Measurements from ENCODE around the gene EEPD1. TPM values are rescaled to one million over a fixed set of nuclear protein-coding genes. Genes with fewer than 3 reads are reported as not detected.
"Not testable (repeated sequence)": the region's sequence is repeated elsewhere in the genome, so short reads cannot be mapped to it uniquely, and the experiment has no call there.

The EEPD1 gene
- polyA plus RNA-seq, 2 of the 4 experiments (the other 2 are of a cell fraction), result 16.0 to 24.3 TPM

GRCh38 chr7:36238138-36238537 lies 85.1 kb downstream of the EEPD1 start:
- no peak for FAIRE-seq
- H3K4me3 ChIP-seq, result no peak overlapping the region
- 90% methylated on average over 2 of the region's 2 CpGs for WGBS (ENCODE audit: missing lambda C conversion rate)
- no peak for TF ChIP-seq BCL3 (IDR thresholded peaks at IDR 0.05)
- no peak for TF ChIP-seq E2F6 (IDR thresholded peaks at IDR 0.05; ENCODE audit: borderline replicate concordance, low read depth)
- TF ChIP-seq NPAS2 (CRISPR knock-in tag; IDR thresholded peaks at IDR 0.05; ENCODE audit: borderline replicate concordance), result no peak
- TF ChIP-seq, protein P1, sequence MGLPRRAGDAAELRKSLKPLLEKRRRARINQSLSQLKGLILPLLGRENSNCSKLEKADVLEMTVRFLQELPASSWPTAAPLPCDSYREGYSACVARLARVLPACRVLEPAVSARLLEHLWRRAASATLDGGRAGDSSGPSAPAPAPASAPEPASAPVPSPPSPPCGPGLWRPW (IDR thresholded peaks at IDR 0.05), result no peak
- TF ChIP-seq JUN (IDR thresholded peaks at IDR 0.05), result no peak
- TF ChIP-seq NR3C1 (IDR thresholded peaks at IDR 0.05), result no peak
- ChIA-PET POLR2A (no interaction called here), CTCF (no interaction called here)
- no peak overlapping the region for H3K27ac ChIP-seq
- no peaks in the 10 kb centered on the region for H3K9me3 ChIP-seq
- ATAC-seq, result no peak
- DNase-seq (ENCODE audit: low read depth in 1 of 2, low spot score in 1 of 2), result no peak
- no peak overlapping the region for H3K4me2 ChIP-seq
- H3K4me1 ChIP-seq, result peaks cover 3% of the 10 kb centered on the region

GRCh38 chr7:36243356-36243755 lies 90.3 kb downstream of the EEPD1 start:
- WGBS (ENCODE audit: missing lambda C conversion rate), result 90% methylated on average over 3 of the region's 3 CpGs
- CTCF ChIA-PET, FAIRE-seq: not testable (repeated sequence)

GRCh38 chr7:36244001-36244400 lies 90.9 kb downstream of the EEPD1 start:
- H3K4me1 ChIP-seq; DNase-seq (ENCODE audit: low read depth in 1 of 2, low spot score in 1 of 2); H3K27ac ChIP-seq; POLR2A ChIA-PET; H3K9me3 ChIP-seq; ATAC-seq; H3K4me2 ChIP-seq; FAIRE-seq; CTCF ChIA-PET; H3K4me3 ChIP-seq: not testable (repeated sequence)
- WGBS (ENCODE audit: missing lambda C conversion rate), result 95% methylated on average over 1 of the region's 1 CpG

More at GRCh38 chr7:36243356-36243755, 90.3 kb downstream of the EEPD1 start:
- H3K4me3 ChIP-seq; H3K4me1 ChIP-seq; H3K9me3 ChIP-seq; H3K27ac ChIP-seq; POLR2A ChIA-PET; H3K4me2 ChIP-seq; ATAC-seq; DNase-seq (ENCODE audit: low read depth in 1 of 2, low spot score in 1 of 2): not testable (repeated sequence)

DNA sequence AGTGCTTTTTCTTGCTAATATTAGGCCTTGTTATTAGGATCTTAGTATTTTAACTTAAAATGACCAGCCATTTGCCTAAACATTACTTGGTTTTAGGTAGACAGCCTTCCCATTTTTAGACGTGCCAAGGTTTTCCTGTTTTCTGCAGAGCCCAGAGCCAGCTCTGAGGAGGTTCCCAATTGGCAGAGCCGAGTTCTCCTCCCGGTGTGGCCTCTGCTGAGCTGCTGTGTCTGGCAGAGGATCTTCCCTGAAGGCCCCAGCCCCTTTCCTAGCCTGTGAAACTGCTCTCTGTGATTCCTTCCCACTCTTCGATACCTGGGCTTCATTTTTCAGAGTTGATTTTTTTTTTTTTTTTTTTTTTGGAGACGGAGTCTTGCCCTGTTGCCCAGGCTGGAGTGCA lies 91.4 kb downstream of the EEPD1 start:
- no peaks in the 10 kb centered on the region for H3K4me1 ChIP-seq
- WGBS (ENCODE audit: missing lambda C conversion rate), result 90% methylated on average over 5 of the region's 5 CpGs
- ATAC-seq, result no peak
- no peak for FAIRE-seq
- DNase-seq (ENCODE audit: low read depth in 1 of 2, low spot score in 1 of 2), result no peak
- no peak overlapping the region for H3K4me2 ChIP-seq
- TF ChIP-seq HDAC2 (IDR thresholded peaks at IDR 0.05) (no peak), RAD21 (conservative IDR thresholded peaks at IDR 0.05 in 1 of 2, IDR thresholded peaks at IDR 0.05 in 1 of 2) (no peak), HOXA7 (CRISPR knock-in tag; IDR thresholded peaks at IDR 0.05) (no peak), RFX5 (IDR thresholded peaks at IDR 0.05) (no peak), MYC (IDR thresholded peaks at IDR 0.05; ENCODE audit: borderline replicate concordance, low read length) (no peak), ZSCAN20 (CRISPR knock-in tag; IDR thresholded peaks at IDR 0.05) (no peak), POLR2AphosphoS2 (conservative IDR thresholded peaks at IDR 0.05; ENCODE audit: low read length) (no peak), ELK1 (IDR thresholded peaks at IDR 0.05; ENCODE audit: low read depth, low read length) (no peak), JUN (IDR thresholded peaks at IDR 0.05) (no peak), NR3C1 (IDR thresholded peaks at IDR 0.05) (no peak), MAZ (IDR thresholded peaks at IDR 0.05; ENCODE audit: borderline replicate concordance, low read depth, low read length) (no peak), NPAS2 (CRISPR knock-in tag; IDR thresholded peaks at IDR 0.05; ENCODE audit: borderline replicate concordance) (no peak)
- TF ChIP-seq, protein P2, sequence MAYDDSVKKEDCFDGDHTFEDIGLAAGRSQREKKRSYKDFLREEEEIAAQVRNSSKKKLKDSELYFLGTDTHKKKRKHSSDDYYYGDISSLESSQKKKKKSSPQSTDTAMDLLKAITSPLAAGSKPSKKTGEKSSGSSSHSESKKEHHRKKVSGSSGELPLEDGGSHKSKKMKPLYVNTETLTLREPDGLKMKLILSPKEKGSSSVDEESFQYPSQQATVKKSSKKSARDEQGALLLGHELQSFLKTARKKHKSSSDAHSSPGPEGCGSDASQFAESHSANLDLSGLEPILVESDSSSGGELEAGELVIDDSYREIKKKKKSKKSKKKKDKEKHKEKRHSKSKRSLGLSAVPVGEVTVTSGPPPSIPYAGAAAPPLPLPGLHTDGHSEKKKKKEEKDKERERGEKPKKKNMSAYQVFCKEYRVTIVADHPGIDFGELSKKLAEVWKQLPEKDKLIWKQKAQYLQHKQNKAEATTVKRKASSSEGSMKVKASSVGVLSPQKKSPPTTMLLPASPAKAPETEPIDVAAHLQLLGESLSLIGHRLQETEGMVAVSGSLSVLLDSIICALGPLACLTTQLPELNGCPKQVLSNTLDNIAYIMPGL (CRISPR knock-in tag; IDR thresholded peaks at IDR 0.05; ENCODE audit: borderline replicate concordance), result no peak
- no peak overlapping the region for H3K27ac ChIP-seq
- H3K4me3 ChIP-seq, result no peak overlapping the region
- POLR2A ChIA-PET, result no interaction called here
- CTCF ChIA-PET, result interaction anchor here (0.7 kb wide), 2 partner anchors 42 to 1609 kb away, joined by 3 read pairs; no protein-coding TSS in a partner anchor
- H3K9me3 ChIP-seq, result no peaks in the 10 kb centered on the region
